WTC11 (cell line): ENCODE data around the gene TSHZ1. TPM values are rescaled to one million over a fixed set of nuclear protein-coding genes. Genes with fewer than 3 reads are reported as not detected.

Experiments used
- ATAC-seq: fragments of 200-7000 bp; cut with Tn5 transposase; 2 replicates; pipeline ENCODE4 v1.10.0; 2021; ENCODE audit warnings: mild to moderate bottlenecking, moderate library complexity
- CTCF ChIA-PET: fragments of 300-600 bp; sonication (Branson Sonifier 250); formaldehyde crosslinking; loops from one replicate; lab custom pipeline; 2021; ENCODE audit warnings: antibody characterized with exemption; lab: Charles Lee
- POLR2A ChIA-PET: fragments of 350-600 bp; sonication (Branson Sonifier 250); formaldehyde crosslinking; loops from one replicate; lab custom pipeline; 2021; ENCODE audit warnings: antibody characterized with exemption; lab: Charles Lee
- DNase-seq: peaks from one replicate; pipeline ENCODE4 v3.0.0; 2021; ENCODE audit warnings: low spot score
- H3K27ac Mint-ChIP-seq: 2 replicates; pipeline ENCODE4 v1.8.0; 2021; ENCODE audit warnings: mixed read lengths
- H3K27me3 Mint-ChIP-seq: 2 replicates; pipeline ENCODE4 v1.8.0; 2021; ENCODE audit warnings: low read depth, mild to moderate bottlenecking, moderate library complexity, mixed read lengths
- H3K36me3 Mint-ChIP-seq: 2 replicates; pipeline ENCODE4 v1.8.0; 2021; ENCODE audit warnings: mixed read lengths
- H3K4me1 Mint-ChIP-seq: 2 replicates; pipeline ENCODE4 v1.8.0; 2022; ENCODE audit warnings: mixed read lengths
- H3K4me3 Mint-ChIP-seq: 2 replicates; pipeline ENCODE4 v1.8.0; 2021; ENCODE audit warnings: mild to moderate bottlenecking, moderate library complexity, mixed read lengths
- H3K9me3 Mint-ChIP-seq: 2 replicates; pipeline ENCODE4 v1.8.0; 2021; ENCODE audit warnings: mixed read lengths
- E2F5 ChIP-seq: sonication (generic); formaldehyde crosslinking; IDR thresholded peaks from 2 replicates; pipeline ENCODE4 v1.8.1; 2022; ENCODE audit warnings: mild to moderate bottlenecking, moderate library complexity, missing genetic modification reagents
- GABPB1 ChIP-seq: sonication (generic); formaldehyde crosslinking; IDR thresholded peaks from 2 replicates; pipeline ENCODE4 v1.8.1; 2023; ENCODE audit warnings: mild to moderate bottlenecking, missing genetic modification reagents
- GRHL2 ChIP-seq: fragments of 250-450 bp; sonication (Bioruptor Pico); IDR thresholded peaks from 2 replicates; pipeline ENCODE4 v1.8.0; 2022; ENCODE audit warnings: mild to moderate bottlenecking, moderate library complexity; ENCODE audit not compliant: insufficient replicate concordance, severe bottlenecking
- NR1H2 ChIP-seq: sonication (generic); formaldehyde crosslinking; IDR thresholded peaks from 2 replicates; pipeline ENCODE4 v1.9.0; 2021; ENCODE audit warnings: mild to moderate bottlenecking, moderate library complexity, missing genetic modification reagents
- NR2C2 ChIP-seq: sonication (generic); formaldehyde crosslinking; IDR thresholded peaks from 2 replicates; pipeline ENCODE4 v1.8.0; 2022; ENCODE audit warnings: mild to moderate bottlenecking, missing genetic modification reagents
- RORB ChIP-seq: fragments of 250-450 bp; sonication (Bioruptor Pico); IDR thresholded peaks from 2 replicates; pipeline ENCODE4 v1.9.0; 2021; ENCODE audit warnings: mild to moderate bottlenecking
- TCF7 ChIP-seq: sonication (generic); formaldehyde crosslinking; IDR thresholded peaks from 2 replicates; pipeline ENCODE4 v1.8.0; 2022; ENCODE audit warnings: mild to moderate bottlenecking, low read depth, missing genetic modification reagents, moderate library complexity
- TEAD1 ChIP-seq: sonication (generic); formaldehyde crosslinking; IDR thresholded peaks from 2 replicates; pipeline ENCODE4 v1.8.0; 2022; ENCODE audit warnings: mild to moderate bottlenecking, missing genetic modification reagents
- TP53 ChIP-seq: sonication (generic); formaldehyde crosslinking; IDR thresholded peaks from 2 replicates; pipeline ENCODE4 v1.8.1; 2023; ENCODE audit warnings: mild to moderate bottlenecking, missing genetic modification reagents
- ZNF219 ChIP-seq: sonication (generic); formaldehyde crosslinking; IDR thresholded peaks from 2 replicates; pipeline ENCODE4 v1.8.0; 2023; ENCODE audit warnings: missing genetic modification reagents, mild to moderate bottlenecking, borderline replicate concordance
- ZNF512 ChIP-seq: sonication (generic); formaldehyde crosslinking; IDR thresholded peaks from 2 replicates; pipeline ENCODE4 v1.8.1; 2022; ENCODE audit warnings: missing genetic modification reagents, borderline replicate concordance
- total RNA-seq: library from RNA; stranded (reverse); gene quantifications from 3 replicates; pipeline ENCODE4 v1.2.3, GENCODE V29; 2021
- TF ChIP-seq, protein P1 (sequence below): fragments of 250-450 bp; sonication (Bioruptor Pico); IDR thresholded peaks from 2 replicates; pipeline ENCODE4 v1.9.0; 2021; ENCODE audit warnings: mild to moderate bottlenecking
- TF ChIP-seq, protein P2 (sequence below): sonication (generic); formaldehyde crosslinking; IDR thresholded peaks from 2 replicates; pipeline ENCODE4 v1.8.0; 2022; ENCODE audit warnings: mild to moderate bottlenecking, missing genetic modification reagents
- TF ChIP-seq, protein P3 (sequence below): fragments of 250-450 bp; sonication (Bioruptor Pico); IDR thresholded peaks from 2 replicates; pipeline ENCODE4 v1.9.0; 2021; ENCODE audit warnings: moderate library complexity, mild to moderate bottlenecking, inconsistent platforms, borderline replicate concordance
- TF ChIP-seq, protein P4 (sequence below): fragments of 250-450 bp; sonication (Bioruptor Pico); IDR thresholded peaks from 2 replicates; pipeline ENCODE4 v1.9.0; 2021; ENCODE audit warnings: mild to moderate bottlenecking, borderline replicate concordance
- TF ChIP-seq, protein P5 (sequence below): sonication (generic); formaldehyde crosslinking; IDR thresholded peaks from 2 replicates; pipeline ENCODE4 v1.8.1; 2023; ENCODE audit warnings: mild to moderate bottlenecking, missing genetic modification reagents, moderate library complexity

The TSHZ1 gene
- total RNA-seq, 1 experiment from 2014 or later, result 2.9 TPM

GRCh38 chr18:75222407-75222806 is 11.8 kb downstream of the TSHZ1 start (continued):
- TF ChIP-seq, protein P1, sequence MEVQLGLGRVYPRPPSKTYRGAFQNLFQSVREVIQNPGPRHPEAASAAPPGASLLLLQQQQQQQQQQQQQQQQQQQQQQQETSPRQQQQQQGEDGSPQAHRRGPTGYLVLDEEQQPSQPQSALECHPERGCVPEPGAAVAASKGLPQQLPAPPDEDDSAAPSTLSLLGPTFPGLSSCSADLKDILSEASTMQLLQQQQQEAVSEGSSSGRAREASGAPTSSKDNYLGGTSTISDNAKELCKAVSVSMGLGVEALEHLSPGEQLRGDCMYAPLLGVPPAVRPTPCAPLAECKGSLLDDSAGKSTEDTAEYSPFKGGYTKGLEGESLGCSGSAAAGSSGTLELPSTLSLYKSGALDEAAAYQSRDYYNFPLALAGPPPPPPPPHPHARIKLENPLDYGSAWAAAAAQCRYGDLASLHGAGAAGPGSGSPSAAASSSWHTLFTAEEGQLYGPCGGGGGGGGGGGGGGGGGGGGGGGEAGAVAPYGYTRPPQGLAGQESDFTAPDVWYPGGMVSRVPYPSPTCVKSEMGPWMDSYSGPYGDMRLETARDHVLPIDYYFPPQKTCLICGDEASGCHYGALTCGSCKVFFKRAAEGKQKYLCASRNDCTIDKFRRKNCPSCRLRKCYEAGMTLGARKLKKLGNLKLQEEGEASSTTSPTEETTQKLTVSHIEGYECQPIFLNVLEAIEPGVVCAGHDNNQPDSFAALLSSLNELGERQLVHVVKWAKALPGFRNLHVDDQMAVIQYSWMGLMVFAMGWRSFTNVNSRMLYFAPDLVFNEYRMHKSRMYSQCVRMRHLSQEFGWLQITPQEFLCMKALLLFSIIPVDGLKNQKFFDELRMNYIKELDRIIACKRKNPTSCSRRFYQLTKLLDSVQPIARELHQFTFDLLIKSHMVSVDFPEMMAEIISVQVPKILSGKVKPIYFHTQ (CRISPR knock-in tag), result no peak
- no peak for TF ChIP-seq TP53 (CRISPR knock-in tag)
- TF ChIP-seq NR2C2 (CRISPR knock-in tag), result no peak
- TF ChIP-seq TCF7 (CRISPR knock-in tag), result no peak
- no peak for TF ChIP-seq GRHL2 (CRISPR knock-in tag)
- TF ChIP-seq, protein P2, sequence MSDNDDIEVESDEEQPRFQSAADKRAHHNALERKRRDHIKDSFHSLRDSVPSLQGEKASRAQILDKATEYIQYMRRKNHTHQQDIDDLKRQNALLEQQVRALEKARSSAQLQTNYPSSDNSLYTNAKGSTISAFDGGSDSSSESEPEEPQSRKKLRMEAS (CRISPR knock-in tag), result no peak
- TF ChIP-seq E2F5, result no peak
- TF ChIP-seq RORB (CRISPR knock-in tag), result no peak
- no peak for TF ChIP-seq GABPB1

DNA sequence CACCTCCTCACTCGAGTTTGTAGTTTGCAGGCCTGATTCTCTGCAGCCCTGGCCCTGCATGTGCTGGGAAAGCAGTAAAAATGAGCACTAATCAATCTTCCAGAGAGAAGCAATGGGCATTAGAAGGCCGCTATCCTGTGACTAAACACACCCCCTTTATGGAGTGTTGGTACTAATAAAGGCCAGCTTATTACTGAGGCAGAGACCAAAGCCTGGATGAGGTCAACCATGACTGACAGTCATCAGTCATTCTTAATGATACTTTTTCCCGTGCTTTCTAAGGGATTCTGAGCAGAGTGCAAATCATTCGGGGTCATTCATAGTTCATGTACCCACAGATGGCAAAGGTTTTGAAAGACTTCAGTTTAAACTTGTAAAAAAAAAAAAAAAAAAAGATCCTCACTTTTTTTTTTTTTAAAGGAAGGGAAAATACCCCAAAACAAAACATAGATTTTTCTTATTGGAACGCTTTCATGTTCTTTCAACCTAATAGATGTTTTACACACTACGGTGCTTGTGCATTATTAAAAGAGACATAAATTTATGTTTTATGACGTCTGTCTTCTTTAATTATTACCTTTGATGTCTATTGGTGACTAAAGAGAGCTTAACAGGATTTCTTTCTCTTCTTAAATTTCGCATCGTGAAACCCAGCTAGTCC is 13.2 kb downstream of the TSHZ1 start:
- no peak overlapping the region for H3K27ac Mint-ChIP-seq
- no peaks in the 10 kb centered on the region for H3K36me3 Mint-ChIP-seq
- TF ChIP-seq, protein P3, sequence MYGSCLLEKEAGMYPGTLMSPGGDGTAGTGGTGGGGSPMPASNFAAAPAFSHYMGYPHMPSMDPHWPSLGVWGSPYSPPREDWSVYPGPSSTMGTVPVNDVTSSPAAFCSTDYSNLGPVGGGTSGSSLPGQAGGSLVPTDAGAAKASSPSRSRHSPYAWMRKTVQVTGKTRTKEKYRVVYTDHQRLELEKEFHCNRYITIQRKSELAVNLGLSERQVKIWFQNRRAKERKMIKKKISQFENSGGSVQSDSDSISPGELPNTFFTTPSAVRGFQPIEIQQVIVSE, result no peak
- TF ChIP-seq TEAD1 (CRISPR knock-in tag) (no peak), RORB (CRISPR knock-in tag) (no peak)
- ChIA-PET CTCF (no interaction called here), POLR2A (no interaction called here)
- DNase-seq, result no peak
- H3K4me1 Mint-ChIP-seq, result peaks cover 14% of the 10 kb centered on the region
- ATAC-seq, result no peak
- no peaks in the 10 kb centered on the region for H3K9me3 Mint-ChIP-seq
- H3K27me3 Mint-ChIP-seq, result no peaks in the 10 kb centered on the region
- H3K4me3 Mint-ChIP-seq, result no peak overlapping the region

DNA sequence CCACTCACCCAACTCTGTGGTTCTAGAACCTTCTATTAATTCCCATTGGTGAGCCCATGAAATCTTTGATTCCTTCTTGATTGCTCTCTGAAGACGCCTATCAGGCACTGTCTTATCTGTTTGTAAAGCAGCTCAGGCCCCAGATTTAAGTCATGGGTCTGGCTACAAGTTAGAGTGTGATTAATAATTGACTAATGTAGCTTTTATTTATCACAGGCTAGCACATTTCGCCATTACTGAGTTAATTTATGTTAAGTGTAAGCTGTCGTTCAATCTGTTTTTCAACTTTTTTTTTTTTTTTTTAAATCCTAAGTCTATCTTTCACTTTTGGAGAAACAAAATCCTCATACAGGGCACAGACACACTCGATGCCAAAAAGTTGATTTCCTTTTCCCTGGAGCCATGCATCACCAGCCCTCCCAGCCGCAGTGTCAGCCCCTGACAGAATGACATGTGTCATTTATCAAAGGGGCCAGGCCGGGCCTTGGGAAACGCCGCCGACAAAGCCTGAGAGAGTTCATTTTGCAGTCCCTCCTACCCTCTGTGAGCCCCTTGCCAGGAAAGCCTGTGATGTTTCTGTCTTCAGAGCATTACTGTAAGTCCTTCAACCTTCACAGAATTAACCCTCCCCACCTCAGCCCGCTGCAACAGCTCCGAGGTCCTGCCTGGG is 15.8 kb downstream of the TSHZ1 start:
- H3K4me3 Mint-ChIP-seq, result no peak overlapping the region
- H3K36me3 Mint-ChIP-seq, result no peaks in the 10 kb centered on the region
- no peak overlapping the region for H3K27ac Mint-ChIP-seq
- ATAC-seq (no peak), DNase-seq (no peak)
- POLR2A ChIA-PET, result no interaction called here
- H3K4me1 Mint-ChIP-seq, result peaks cover 14% of the 10 kb centered on the region
- H3K9me3 Mint-ChIP-seq, result no peaks in the 10 kb centered on the region
- CTCF ChIA-PET, result no interaction called here
- no peaks in the 10 kb centered on the region for H3K27me3 Mint-ChIP-seq
- TF ChIP-seq ZNF512 (CRISPR knock-in tag), result no peak
- TF ChIP-seq, protein P1 (CRISPR knock-in tag), result no peak
- TF ChIP-seq, protein P4, sequence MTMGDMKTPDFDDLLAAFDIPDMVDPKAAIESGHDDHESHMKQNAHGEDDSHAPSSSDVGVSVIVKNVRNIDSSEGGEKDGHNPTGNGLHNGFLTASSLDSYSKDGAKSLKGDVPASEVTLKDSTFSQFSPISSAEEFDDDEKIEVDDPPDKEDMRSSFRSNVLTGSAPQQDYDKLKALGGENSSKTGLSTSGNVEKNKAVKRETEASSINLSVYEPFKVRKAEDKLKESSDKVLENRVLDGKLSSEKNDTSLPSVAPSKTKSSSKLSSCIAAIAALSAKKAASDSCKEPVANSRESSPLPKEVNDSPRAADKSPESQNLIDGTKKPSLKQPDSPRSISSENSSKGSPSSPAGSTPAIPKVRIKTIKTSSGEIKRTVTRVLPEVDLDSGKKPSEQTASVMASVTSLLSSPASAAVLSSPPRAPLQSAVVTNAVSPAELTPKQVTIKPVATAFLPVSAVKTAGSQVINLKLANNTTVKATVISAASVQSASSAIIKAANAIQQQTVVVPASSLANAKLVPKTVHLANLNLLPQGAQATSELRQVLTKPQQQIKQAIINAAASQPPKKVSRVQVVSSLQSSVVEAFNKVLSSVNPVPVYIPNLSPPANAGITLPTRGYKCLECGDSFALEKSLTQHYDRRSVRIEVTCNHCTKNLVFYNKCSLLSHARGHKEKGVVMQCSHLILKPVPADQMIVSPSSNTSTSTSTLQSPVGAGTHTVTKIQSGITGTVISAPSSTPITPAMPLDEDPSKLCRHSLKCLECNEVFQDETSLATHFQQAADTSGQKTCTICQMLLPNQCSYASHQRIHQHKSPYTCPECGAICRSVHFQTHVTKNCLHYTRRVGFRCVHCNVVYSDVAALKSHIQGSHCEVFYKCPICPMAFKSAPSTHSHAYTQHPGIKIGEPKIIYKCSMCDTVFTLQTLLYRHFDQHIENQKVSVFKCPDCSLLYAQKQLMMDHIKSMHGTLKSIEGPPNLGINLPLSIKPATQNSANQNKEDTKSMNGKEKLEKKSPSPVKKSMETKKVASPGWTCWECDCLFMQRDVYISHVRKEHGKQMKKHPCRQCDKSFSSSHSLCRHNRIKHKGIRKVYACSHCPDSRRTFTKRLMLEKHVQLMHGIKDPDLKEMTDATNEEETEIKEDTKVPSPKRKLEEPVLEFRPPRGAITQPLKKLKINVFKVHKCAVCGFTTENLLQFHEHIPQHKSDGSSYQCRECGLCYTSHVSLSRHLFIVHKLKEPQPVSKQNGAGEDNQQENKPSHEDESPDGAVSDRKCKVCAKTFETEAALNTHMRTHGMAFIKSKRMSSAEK (CRISPR knock-in tag), result no peak
- TF ChIP-seq TCF7 (CRISPR knock-in tag), result no peak
- TF ChIP-seq NR1H2 (CRISPR knock-in tag), result no peak
- TF ChIP-seq ZNF219 (CRISPR knock-in tag), result no peak
- TF ChIP-seq, protein P5, sequence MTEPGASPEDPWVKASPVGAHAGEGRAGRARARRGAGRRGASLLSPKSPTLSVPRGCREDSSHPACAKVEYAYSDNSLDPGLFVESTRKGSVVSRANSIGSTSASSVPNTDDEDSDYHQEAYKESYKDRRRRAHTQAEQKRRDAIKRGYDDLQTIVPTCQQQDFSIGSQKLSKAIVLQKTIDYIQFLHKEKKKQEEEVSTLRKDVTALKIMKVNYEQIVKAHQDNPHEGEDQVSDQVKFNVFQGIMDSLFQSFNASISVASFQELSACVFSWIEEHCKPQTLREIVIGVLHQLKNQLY, result no peak
